PC-9 (cell line): ENCODE results near the gene ANKRD44. TPM values are rescaled to one million over a fixed set of nuclear protein-coding genes. Genes with fewer than 3 reads are reported as not detected.

Experiments used
- BruUV-seq: library from RNA; stranded (reverse); fragments of 400-500 nt; replicated peaks from 2 replicates; lab custom pipeline; 2021; lab: Mats Ljungman, UMichigan
- CTCF ChIA-PET: fragments of 300-600 bp; sonication (Branson Sonifier 250); formaldehyde crosslinking; loops from one replicate; lab custom pipeline; 2022; ENCODE audit warnings: antibody characterized with exemption; lab: Charles Lee
- POLR2A ChIA-PET: fragments of 300-600 bp; sonication (Branson Sonifier 250); formaldehyde crosslinking; loops from one replicate; lab custom pipeline; 2022; ENCODE audit warnings: antibody characterized with exemption; ENCODE audit not compliant: unreplicated experiment; lab: Charles Lee
- DNase-seq, 2 experiments: peaks; one replicate each; pipeline versions ENCODE4 v3.0.0 to v3.0.0-alpha.2; 2015 to 2022; ENCODE audit warnings: mixed read lengths in 1 of 2
- H2AFZ ChIP-seq: fragments of 200-600 bp; sonication (generic); 2 replicates; pipeline ENCODE4 v1.8.1; 2017; ENCODE audit warnings: antibody characterized with exemption
- H3F3A ChIP-seq: fragments of 200-600 bp; sonication (generic); 2 replicates; pipeline ENCODE4 v1.8.1; 2017; ENCODE audit warnings: antibody characterized with exemption, mild to moderate bottlenecking, low read depth; ENCODE audit not compliant: insufficient read depth
- H3K27ac ChIP-seq: fragments of 200-600 bp; sonication (generic); 2 replicates; pipeline ENCODE4 v1.6.1; 2016; ENCODE audit warnings: mixed run types
- H3K27me3 ChIP-seq: fragments of 200-600 bp; sonication (generic); 2 replicates; pipeline ENCODE4 v1.6.1; 2016; ENCODE audit warnings: low read depth, mixed run types; ENCODE audit not compliant: insufficient read depth
- H3K36me3 ChIP-seq: fragments of 200-600 bp; sonication (generic); 2 replicates; pipeline ENCODE4 v1.6.1; 2016; ENCODE audit warnings: low read depth, mixed run types
- H3K4me1 ChIP-seq: fragments of 200-600 bp; sonication (generic); replicated peaks from 2 replicates; pipeline ENCODE4 v1.6.1; 2016; ENCODE audit warnings: mixed run types; ENCODE audit not compliant: insufficient read depth
- H3K4me2 ChIP-seq: fragments of 200-600 bp; sonication (generic); 2 replicates; pipeline ENCODE4 v1.6.1; 2017; ENCODE audit warnings: mixed run types
- H3K4me3 ChIP-seq: fragments of 200-600 bp; sonication (generic); 2 replicates; pipeline ENCODE4 v1.6.1; 2016; ENCODE audit warnings: mixed run types
- H3K79me2 ChIP-seq: fragments of 200-600 bp; sonication (generic); 2 replicates; pipeline ENCODE4 v1.6.1; 2017; ENCODE audit warnings: low read depth, mixed run types
- H3K9me2 ChIP-seq: fragments of 200-600 bp; sonication (generic); 2 replicates; pipeline ENCODE4 v1.8.1; 2017; ENCODE audit warnings: mild to moderate bottlenecking; ENCODE audit not compliant: insufficient read depth
- H3K9me3 ChIP-seq: fragments of 200-600 bp; sonication (generic); 2 replicates; pipeline ENCODE4 v1.8.1; 2016; ENCODE audit warnings: low read depth; ENCODE audit not compliant: insufficient read depth
- H4K20me1 ChIP-seq: fragments of 200-600 bp; sonication (generic); 2 replicates; pipeline ENCODE4 v1.8.1; 2017; ENCODE audit not compliant: insufficient read depth
- EZH2 ChIP-seq: fragments of 200-600 bp; sonication (generic); IDR thresholded peaks from 2 replicates; pipeline ENCODE4 v1.8.0; 2017; ENCODE audit warnings: antibody characterized with exemption, low read depth
- intact Hi-C: fragments of 100-400 bp; cut with micrococcal nuclease; formaldehyde crosslinking; loops from one replicate; pipeline ENCODE4 v1.10.0; 2022; ENCODE audit not compliant: unreplicated experiment
- total RNA-seq: library from RNA; stranded (reverse); gene quantifications from 2 replicates; pipeline ENCODE4 v1.2.3, GENCODE V29; 2021
- TF ChIP-seq, protein P1 (sequence below): fragments of 200-600 bp; sonication (generic); conservative IDR thresholded peaks from 2 replicates; pipeline ENCODE4 v1.6.1; 2017; ENCODE audit warnings: mixed run types, antibody characterized with exemption, mild to moderate bottlenecking, moderate library complexity

ANKRD44 gene
- total RNA-seq, 1 experiment from 2014 or later = 3.4 TPM

DNA sequence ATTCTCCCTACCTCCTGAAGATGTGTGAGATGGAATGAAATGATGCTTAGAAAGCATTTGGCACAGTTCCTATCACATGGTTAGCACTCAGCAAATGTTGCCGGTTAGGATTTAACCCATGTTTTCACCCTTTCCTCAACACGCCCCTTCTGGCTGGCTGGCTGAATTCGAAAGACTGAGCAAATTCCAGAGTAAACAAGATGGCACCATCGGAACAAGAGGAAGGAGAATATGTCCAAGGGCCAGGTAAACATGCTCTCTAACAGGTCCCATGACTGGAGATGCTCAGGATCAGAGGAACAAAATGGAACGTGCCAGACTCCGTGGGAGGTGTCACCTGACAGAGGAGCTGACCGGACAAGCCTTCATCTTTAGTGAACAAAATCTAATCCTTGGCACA, 145.6 kb downstream of the ANKRD44 start:
- BruUV-seq = no TSS peak
- TF ChIP-seq, protein P1, sequence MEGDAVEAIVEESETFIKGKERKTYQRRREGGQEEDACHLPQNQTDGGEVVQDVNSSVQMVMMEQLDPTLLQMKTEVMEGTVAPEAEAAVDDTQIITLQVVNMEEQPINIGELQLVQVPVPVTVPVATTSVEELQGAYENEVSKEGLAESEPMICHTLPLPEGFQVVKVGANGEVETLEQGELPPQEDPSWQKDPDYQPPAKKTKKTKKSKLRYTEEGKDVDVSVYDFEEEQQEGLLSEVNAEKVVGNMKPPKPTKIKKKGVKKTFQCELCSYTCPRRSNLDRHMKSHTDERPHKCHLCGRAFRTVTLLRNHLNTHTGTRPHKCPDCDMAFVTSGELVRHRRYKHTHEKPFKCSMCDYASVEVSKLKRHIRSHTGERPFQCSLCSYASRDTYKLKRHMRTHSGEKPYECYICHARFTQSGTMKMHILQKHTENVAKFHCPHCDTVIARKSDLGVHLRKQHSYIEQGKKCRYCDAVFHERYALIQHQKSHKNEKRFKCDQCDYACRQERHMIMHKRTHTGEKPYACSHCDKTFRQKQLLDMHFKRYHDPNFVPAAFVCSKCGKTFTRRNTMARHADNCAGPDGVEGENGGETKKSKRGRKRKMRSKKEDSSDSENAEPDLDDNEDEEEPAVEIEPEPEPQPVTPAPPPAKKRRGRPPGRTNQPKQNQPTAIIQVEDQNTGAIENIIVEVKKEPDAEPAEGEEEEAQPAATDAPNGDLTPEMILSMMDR = no peak
- no peak for TF ChIP-seq EZH2
- Histone ChIP-seq H3K9me3 (no peaks in the 10 kb centered on the region), H3K27me3 (no peaks in the 10 kb centered on the region), H3F3A (peaks cover 7% of the 10 kb centered on the region; the same call in 1 of the 2 replicates), H3K4me3 (no peak overlapping the region), H3K36me3 (no peaks in the 10 kb centered on the region), H3K9me2 (no peaks in the 10 kb centered on the region), H3K27ac (no peak overlapping the region), H3K79me2 (no peaks in the 10 kb centered on the region), H2AFZ (no peak overlapping the region), H3K4me1 (peaks cover 8% of the 10 kb centered on the region), H4K20me1 (no peaks in the 10 kb centered on the region), H3K4me2 (no peak overlapping the region)
- intact Hi-C loops = no loop called here
- ChIA-PET CTCF (no interaction called here), POLR2A (no interaction called here)
- no peak for DNase-seq

DNA sequence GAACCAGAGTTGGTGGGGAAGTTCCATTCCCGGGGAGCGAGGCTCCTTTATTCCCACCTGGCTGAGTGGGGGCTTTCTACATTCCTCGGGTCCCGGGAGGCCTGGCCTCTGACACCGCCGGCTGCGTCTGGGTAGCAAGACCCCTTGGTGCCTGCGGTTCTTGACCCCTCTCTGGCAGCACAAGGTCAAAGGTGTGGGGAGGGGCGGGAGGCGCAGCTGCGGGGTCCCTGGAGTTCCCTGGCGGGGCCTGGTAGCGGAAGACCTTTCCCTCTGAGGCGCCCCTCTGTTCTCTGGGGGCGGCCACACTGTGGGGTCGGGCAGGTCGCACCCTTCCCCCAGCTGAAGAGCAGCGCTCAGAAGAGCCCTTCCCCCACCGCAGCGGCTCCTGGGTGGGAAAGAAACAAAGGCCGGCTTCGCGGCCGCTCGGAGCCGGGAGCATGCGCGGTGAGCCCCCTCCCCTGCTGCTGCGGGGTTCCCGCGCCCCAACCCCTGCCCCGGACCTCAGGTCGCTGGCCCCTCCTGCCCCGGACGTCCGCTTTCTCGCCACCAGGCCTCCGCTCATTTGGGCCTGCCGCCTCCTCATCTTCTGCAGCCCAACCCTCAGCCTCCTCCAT, 146.3 kb downstream of the ANKRD44 start:
- peaks cover 15% of the 10 kb centered on the region for H3K4me1 ChIP-seq
- no peak overlapping the region for H3K27ac ChIP-seq
- no peak for DNase-seq
- H3K9me2 ChIP-seq = no peaks in the 10 kb centered on the region
- H2AFZ ChIP-seq = no peak overlapping the region
- H3K4me2 ChIP-seq = no peak overlapping the region
- peaks cover 15% of the 10 kb centered on the region for H3F3A ChIP-seq
- intact Hi-C loops = no loop called here
- no peaks in the 10 kb centered on the region for H3K9me3 ChIP-seq
- no TSS peak for BruUV-seq
- H3K79me2 ChIP-seq = no peaks in the 10 kb centered on the region
- CTCF ChIA-PET = no interaction called here
- POLR2A ChIA-PET = no interaction called here
- H3K36me3 ChIP-seq = no peaks in the 10 kb centered on the region
- H3K27me3 ChIP-seq = no peaks in the 10 kb centered on the region
- TF ChIP-seq EZH2 = no peak
- TF ChIP-seq, protein P1 = no peak
- H4K20me1 ChIP-seq = no peaks in the 10 kb centered on the region
- no peak overlapping the region for H3K4me3 ChIP-seq

DNA sequence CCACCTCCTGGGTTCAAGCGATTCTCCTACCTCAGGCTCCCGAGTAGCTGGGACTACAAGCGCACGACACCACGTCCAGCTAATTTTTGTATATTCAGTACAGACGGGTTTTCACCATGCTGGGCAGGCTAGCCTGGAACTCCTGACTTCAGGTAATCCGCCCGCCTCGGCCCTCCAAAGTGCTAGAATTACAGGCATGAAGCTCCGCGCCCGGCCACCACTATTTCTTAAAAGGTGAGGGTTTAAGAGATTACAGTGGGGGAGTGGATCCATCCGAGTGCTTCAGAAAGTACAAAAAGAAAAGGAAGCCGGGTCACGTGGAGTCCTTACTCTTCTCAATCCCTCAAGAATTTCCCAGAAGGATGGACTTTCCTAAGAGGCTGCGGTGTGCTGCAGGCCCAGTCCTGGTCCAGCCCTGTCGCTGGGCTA, 146.9 kb downstream of the ANKRD44 start:
- no peak overlapping the region for H3K27ac ChIP-seq
- peaks cover 20% of the 10 kb centered on the region for H3F3A ChIP-seq
- H3K79me2 ChIP-seq = no peaks in the 10 kb centered on the region
- ChIA-PET POLR2A (no interaction called here), CTCF (no interaction called here)
- H3K27me3 ChIP-seq = no peaks in the 10 kb centered on the region
- no peak overlapping the region for H2AFZ ChIP-seq
- no TSS peak for BruUV-seq
- H3K4me3 ChIP-seq = no peak overlapping the region
- no peaks in the 10 kb centered on the region for H3K36me3 ChIP-seq
- H3K9me2 ChIP-seq = no peaks in the 10 kb centered on the region
- intact Hi-C loops = no loop called here
- no peaks in the 10 kb centered on the region for H3K9me3 ChIP-seq
- no peak for DNase-seq
- no peak for TF ChIP-seq EZH2
- TF ChIP-seq, protein P1 = no peak
- H3K4me2 ChIP-seq = no peak overlapping the region
- no peaks in the 10 kb centered on the region for H4K20me1 ChIP-seq
- H3K4me1 ChIP-seq = peaks cover 20% of the 10 kb centered on the region
